K562 (cell line): Measurements from ENCODE around the gene PUSL1. TPM values are rescaled to one million over a fixed set of nuclear protein-coding genes. Genes with fewer than 3 reads are reported as not detected.

Source experiments
- BMI1 ChIP-seq: fragments of 150-350 bp; IDR thresholded peaks from 2 replicates; pipeline ENCODE4 v1.6.1; 2014; ENCODE audit warnings: low read length
- BRD4 ChIP-seq: fragments of 200-600 bp; sonication (generic); IDR thresholded peaks from 2 replicates; pipeline ENCODE4 v1.6.1; 2017; ENCODE audit warnings: inconsistent platforms
- CHD4 ChIP-seq: fragments of 200-600 bp; sonication (generic); IDR thresholded peaks from 3 replicates; pipeline ENCODE4 v1.6.1; 2012; ENCODE audit warnings: low read depth, mild to moderate bottlenecking, mixed read lengths, low read length, inconsistent platforms; ENCODE audit not compliant: insufficient read depth, insufficient replicate concordance, poor library complexity, severe bottlenecking
- CTBP1 ChIP-seq: fragments of 450-650 bp; IDR thresholded peaks from 2 replicates; pipeline ENCODE4 v1.6.1; 2016; ENCODE audit warnings: borderline replicate concordance
- CUX1 ChIP-seq: fragments of 200-800 bp; sonication (Bioruptor generic); IDR thresholded peaks from 2 replicates; pipeline ENCODE4 v1.6.1; 2016; ENCODE audit warnings: missing genetic modification characterization, missing compliant biosample characterization
- FIP1L1 ChIP-seq: fragments of 200-400 bp; formaldehyde crosslinking; IDR thresholded peaks from 2 replicates; pipeline ENCODE4 v1.6.1; 2018; ENCODE audit warnings: mild to moderate bottlenecking, low read depth, low read length; ENCODE audit not compliant: poor library complexity, severe bottlenecking
- GABPA ChIP-seq: fragments of 200-800 bp; sonication (Bioruptor generic); conservative IDR thresholded peaks from 2 replicates; pipeline ENCODE4 v1.6.1; 2016; ENCODE audit warnings: low read depth, missing genetic modification characterization, missing compliant biosample characterization
- GATA2 ChIP-seq: sonication (generic); formaldehyde crosslinking; IDR thresholded peaks from 2 replicates; pipeline ENCODE4 v1.4.0; 2020; ENCODE audit warnings: mild to moderate bottlenecking, missing genetic modification reagents
- HNRNPL ChIP-seq: fragments of 200-400 bp; formaldehyde crosslinking; IDR thresholded peaks from 2 replicates; pipeline ENCODE4 v1.6.1; 2017; ENCODE audit warnings: low read depth, mild to moderate bottlenecking, low read length
- JUND ChIP-seq, 2 experiments: IDR thresholded peaks; 2 replicates in 1 of 2; 3 replicates in 1 of 2; pipeline ENCODE4 v1.6.1; 2011; ENCODE audit warnings: borderline replicate concordance in 2 of 2, low read depth in 2 of 2, low read length in 2 of 2, improper control_type of control experiment in 1 of 2, missing biosample characterization in 1 of 2, missing genetic modification characterization in 1 of 2, missing genetic modification reagents in 1 of 2
- POU5F1 ChIP-seq: fragments of 150-350 bp; IDR thresholded peaks from 2 replicates; pipeline ENCODE4 v1.6.1; 2014; ENCODE audit warnings: borderline replicate concordance, low read length, low read depth, mild to moderate bottlenecking; ENCODE audit not compliant: partially characterized antibody
- RNF2 ChIP-seq: sonication (generic); IDR thresholded peaks from 2 replicates; pipeline ENCODE4 v1.6.1; 2016
- RUNX1 ChIP-seq: sonication (generic); IDR thresholded peaks from 2 replicates; pipeline ENCODE4 v1.6.1; 2016; ENCODE audit warnings: antibody characterized with exemption, low read depth
- SNIP1 ChIP-seq: fragments of 450-650 bp; IDR thresholded peaks from 2 replicates; pipeline ENCODE4 v1.7.1; 2017; ENCODE audit warnings: low read depth, mild to moderate bottlenecking
- TFAM ChIP-seq: fragments of 250-450 bp; sonication (Bioruptor Pico); conservative IDR thresholded peaks from 2 replicates; pipeline ENCODE4 v1.5.0; 2021; ENCODE audit warnings: mild to moderate bottlenecking, moderate library complexity
- XRCC5 ChIP-seq: fragments of 200-400 bp; formaldehyde crosslinking; IDR thresholded peaks from 2 replicates; pipeline ENCODE4 v1.6.1; 2017; ENCODE audit warnings: low read depth, mild to moderate bottlenecking, low read length
- ZFX ChIP-seq: sonication (generic); formaldehyde crosslinking; IDR thresholded peaks from 2 replicates; pipeline ENCODE4 v1.8.0; 2022; ENCODE audit warnings: mild to moderate bottlenecking, missing genetic modification reagents, moderate library complexity
- ZMIZ1 ChIP-seq, 2 experiments: fragments of 150-350 bp in 1 of 2; IDR thresholded peaks; 2 replicates each; pipeline ENCODE4 v1.6.1; 2012 to 2016; ENCODE audit warnings: low read depth in 2 of 2, low read length in 2 of 2, mild to moderate bottlenecking in 1 of 2, moderate library complexity in 1 of 2
- ZNF431 ChIP-seq: sonication (generic); formaldehyde crosslinking; IDR thresholded peaks from 2 replicates; pipeline ENCODE4 v1.8.0; 2022; ENCODE audit warnings: mild to moderate bottlenecking, missing genetic modification reagents
- polyA plus RNA-seq, 8 experiments: library from polyadenylated mRNA; depleted of rRNA in 4 of 8; stranded (reverse) in 5 of 8; unstranded in 3 of 8; fragments of >200 nt; fragmentation: Nextera tagmentation in 2 of 8; fragmentation: Illumina TruSeq in 1 of 8; extraction: Ambion mirVana in 2 of 8; extraction: Trizol in 1 of 8; gene quantifications; 2 replicates each; pipeline versions ENCODE4 v1.2.1 to v1.2.3, GENCODE V29; 2011 to 2014; ENCODE audit warnings: inconsistent platforms in 1 of 8, missing spikeins in 1 of 8
- total RNA-seq, 7 experiments: library from RNA; depleted of rRNA in 6 of 7; stranded (reverse); fragments of >200 nt in 6 of 7; fragmentation: Illumina TruSeq in 2 of 7; extraction: Trizol in 2 of 7; gene quantifications; 2 replicates each; pipeline versions ENCODE4 v1.2.1 to v1.2.3, GENCODE V29; 2011 to 2021; ENCODE audit warnings: low replicate concordance in 1 of 7

PUSL1 gene
- total and polyA plus RNA-seq, 9 of the 15 experiments (the other 6 are each of a cell fraction or from before 2014, with no cell fraction given) = 0.62 to 86.9 (median 13.6) TPM

- TF ChIP-seq FIP1L1 (peak; percentile 54), RNF2 (no peak), POU5F1 (no peak), TFAM (CRISPR knock-in tag) (no peak), SNIP1 (no peak), BMI1 (no peak), RUNX1 (0 out of 2 replicates have a peak, but pooled peaks have one; percentile 41), ZMIZ1 (IDR thresholded peaks at IDR 0.05; ENCODE audit: low read depth in 2 of 2, low read length in 2 of 2) (no peak), JUND (IDR thresholded peaks at IDR 0.05; ENCODE audit: borderline replicate concordance, low read depth, low read length) (no peak), JUND (tag; IDR thresholded peaks at IDR 0.05; ENCODE audit: borderline replicate concordance, low read depth, low read length) (no peak), HNRNPL (no peak), BRD4 (no peak), CUX1 (no peak), XRCC5 (no peak), GABPA (tag) (no peak), GATA2 (CRISPR knock-in tag) (no peak), CTBP1 (peak; percentile 9; the same call in 1 of the 2 replicates), ZNF431 (0 out of 2 replicates have a peak, but pooled peaks have one; percentile 31), ZFX (peak; percentile 87), CHD4 (no peak)
Measured at GRCh38 chr1:1347663-1348419, 39.4 kb downstream of the PUSL1 start (continued).
